Memory B cell (primary cell): ENCODE results near the gene TBC1D2B.
"Not testable (repeated sequence)": the region's sequence is repeated elsewhere in the genome, so short reads cannot be mapped to it uniquely, and the experiment has no call there.

Experiments used
- ATAC-seq: fragments of 150-1000 bp; cut with Tn5 transposase; 2 replicates; pipeline ENCODE4 v1.10.0; 2021; ENCODE audit warnings: low read depth, mild to moderate bottlenecking, moderate library complexity
- DNase-seq, 2 donors: peaks; one replicate each; pipeline ENCODE4 v3.0.0; 2022; ENCODE audit warnings: low spot score in 2 of 2
- H3K27ac Mint-ChIP-seq: one replicate; pipeline ENCODE4 v1.8.0; 2022; ENCODE audit warnings: mild to moderate bottlenecking, moderate library complexity, mixed read lengths
- H3K27me3 Mint-ChIP-seq: one replicate; pipeline ENCODE4 v1.8.0; 2022; ENCODE audit warnings: mixed read lengths
- H3K36me3 Mint-ChIP-seq: one replicate; pipeline ENCODE4 v1.8.0; 2022; ENCODE audit warnings: mild to moderate bottlenecking, mixed read lengths
- H3K4me1 Mint-ChIP-seq: one replicate; pipeline ENCODE4 v1.8.0; 2022; ENCODE audit warnings: mixed read lengths
- H3K4me3 Mint-ChIP-seq: one replicate; pipeline ENCODE4 v1.8.0; 2022; ENCODE audit warnings: mild to moderate bottlenecking, moderate library complexity, mixed read lengths
- H3K9me3 Mint-ChIP-seq: one replicate; pipeline ENCODE4 v1.8.0; 2022; ENCODE audit warnings: mixed read lengths

Gene TBC1D2B

DNA sequence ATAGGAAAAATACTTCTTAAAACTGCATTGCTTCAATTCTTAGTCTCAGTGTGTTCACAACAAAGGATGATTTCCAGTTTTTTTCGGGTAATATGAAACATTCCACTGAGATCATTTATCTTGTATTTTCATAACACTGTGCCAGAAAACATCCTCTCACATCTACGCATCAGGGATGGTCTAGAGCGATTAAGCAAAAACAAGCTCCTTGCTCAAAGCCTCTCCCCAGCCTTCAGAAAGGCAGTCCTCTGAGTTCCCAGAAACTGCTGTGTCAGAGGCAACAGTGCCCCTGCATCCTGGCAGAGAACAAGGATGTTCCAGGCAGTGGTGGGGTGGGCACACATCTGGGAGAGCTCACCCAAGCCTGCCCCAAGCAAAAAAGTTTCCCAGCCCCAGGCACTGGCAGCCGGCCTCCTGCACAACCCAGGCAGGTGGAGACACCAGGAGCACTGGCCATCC lies 80.8 kb downstream of the TBC1D2B start:
- Mint-ChIP-seq H3K36me3 (peaks cover 15% of the 10 kb centered on the region), H3K4me1 (peaks cover 14% of the 10 kb centered on the region)
- DNase-seq, H3K27ac Mint-ChIP-seq, H3K27me3 Mint-ChIP-seq, H3K9me3 Mint-ChIP-seq, H3K4me3 Mint-ChIP-seq, ATAC-seq: not testable (repeated sequence)

DNA sequence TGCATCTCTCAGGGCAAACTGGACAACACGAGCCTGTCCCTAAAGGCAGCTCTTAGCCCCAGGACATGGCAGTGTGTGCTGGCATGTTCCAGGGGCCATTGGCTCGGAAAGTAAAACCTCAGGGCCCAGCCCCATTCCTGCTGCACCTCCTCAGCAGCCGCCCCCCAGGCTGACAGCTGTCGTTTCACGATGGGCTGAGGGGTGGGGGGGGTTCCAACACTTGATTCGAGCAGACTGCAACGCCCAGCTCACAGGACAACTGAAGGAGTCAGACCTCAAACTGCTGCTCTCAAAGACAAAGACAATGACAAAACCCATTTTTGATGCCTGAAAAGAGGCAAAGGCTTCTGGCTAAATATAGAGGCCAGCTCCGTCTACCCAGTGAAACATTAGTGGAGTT lies 81.3 kb downstream of the TBC1D2B start:
- not testable (repeated sequence) for H3K9me3 Mint-ChIP-seq, ATAC-seq, H3K27me3 Mint-ChIP-seq, H3K4me3 Mint-ChIP-seq, H3K27ac Mint-ChIP-seq, DNase-seq
- Mint-ChIP-seq H3K4me1 (peaks cover 17% of the 10 kb centered on the region), H3K36me3 (peaks cover 12% of the 10 kb centered on the region)

DNA sequence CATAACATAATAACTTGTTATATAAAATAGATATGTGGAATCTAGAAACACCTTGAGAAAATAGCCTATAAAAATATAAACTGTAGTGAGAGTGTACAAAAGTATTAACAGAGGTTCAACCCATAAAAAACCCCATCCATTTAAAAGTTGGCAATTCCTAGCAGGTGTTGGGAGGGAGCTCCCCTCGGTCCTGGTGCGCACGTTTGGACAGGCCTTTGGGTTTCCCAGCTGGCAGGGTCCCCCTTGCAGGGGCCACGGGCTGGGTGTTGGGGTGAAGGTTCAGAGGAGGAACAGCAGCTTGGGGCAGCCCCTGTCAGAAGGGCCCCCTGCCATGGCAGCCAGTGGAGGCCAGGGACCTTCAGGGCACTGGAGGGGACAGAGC lies 82.0 kb downstream of the TBC1D2B start:
- not testable (repeated sequence) for H3K9me3 Mint-ChIP-seq, H3K4me3 Mint-ChIP-seq, H3K27ac Mint-ChIP-seq, DNase-seq, H3K36me3 Mint-ChIP-seq, ATAC-seq, H3K27me3 Mint-ChIP-seq
- peaks cover 24% of the 10 kb centered on the region for H3K4me1 Mint-ChIP-seq

- H3K9me3 Mint-ChIP-seq = not testable (repeated sequence)
Observed at GRCh38 chr15:77994893-77995536, 82.5 kb downstream of the TBC1D2B start.

DNA sequence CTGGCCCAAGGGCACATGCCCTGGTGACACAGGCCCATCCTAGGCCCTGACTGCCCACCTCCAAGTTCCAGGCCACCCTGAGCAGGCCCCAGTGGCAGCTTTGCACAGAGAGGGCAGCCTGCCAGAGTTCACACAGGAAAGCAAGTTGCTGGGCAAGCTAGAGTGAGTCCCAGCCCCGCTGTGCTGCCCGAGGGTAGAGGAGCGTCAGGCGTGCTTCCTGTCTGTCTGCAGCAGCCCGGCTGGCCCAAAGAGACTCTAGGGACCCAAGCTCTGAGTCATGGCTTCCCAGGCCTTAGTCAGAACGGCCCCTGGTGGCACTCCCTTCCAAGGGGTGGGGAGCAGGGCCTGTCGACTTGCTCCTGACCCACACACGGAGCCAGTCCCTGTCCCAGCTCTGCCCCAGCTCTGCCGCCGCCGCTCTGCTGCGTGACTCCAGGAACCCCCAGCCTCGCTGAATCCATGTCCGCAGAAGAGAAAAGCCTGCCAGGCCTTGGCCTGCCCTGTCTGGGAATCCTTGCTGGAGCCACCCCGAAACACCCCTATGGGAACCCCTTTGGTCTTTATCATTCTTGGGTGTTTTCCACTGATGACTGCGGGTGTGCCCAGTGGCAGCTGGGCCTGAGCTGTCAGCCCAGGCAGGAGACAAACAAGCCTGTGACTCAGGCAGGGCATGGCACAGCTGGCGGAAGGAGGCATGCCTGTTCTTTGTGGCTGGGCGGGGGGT lies 83.4 kb downstream of the TBC1D2B start:
- Mint-ChIP-seq H3K27ac (peak overlapping the region; percentile 60), H3K4me3 (peak overlapping the region; percentile 37), H3K4me1 (peaks cover 29% of the 10 kb centered on the region)
- H3K9me3 Mint-ChIP-seq, H3K36me3 Mint-ChIP-seq, H3K27me3 Mint-ChIP-seq: not testable (repeated sequence)
- peak; percentile 88 for ATAC-seq
- DNase-seq = peak; percentile 50 to 57

More at GRCh38 chr15:77994893-77995536, 82.5 kb downstream of the TBC1D2B start:
- H3K27ac Mint-ChIP-seq, ATAC-seq, H3K4me3 Mint-ChIP-seq, H3K27me3 Mint-ChIP-seq, DNase-seq, H3K36me3 Mint-ChIP-seq: not testable (repeated sequence)
- H3K4me1 Mint-ChIP-seq = peaks cover 29% of the 10 kb centered on the region

- Mint-ChIP-seq H3K9me3 (no peaks in the 10 kb centered on the region), H3K4me1 (peaks cover 29% of the 10 kb centered on the region), H3K36me3 (peaks cover 7% of the 10 kb centered on the region), H3K27ac (peak overlapping the region; percentile 60), H3K4me3 (peak overlapping the region; percentile 37), H3K27me3 (no peaks in the 10 kb centered on the region)
- peak; percentile 3 for ATAC-seq
- no peak for DNase-seq
Observed at GRCh38 chr15:77993374-77993911, 84.1 kb downstream of the TBC1D2B start.

- Mint-ChIP-seq H3K36me3 (peaks cover 2% of the 10 kb centered on the region), H3K9me3 (no peaks in the 10 kb centered on the region), H3K4me1 (peaks cover 29% of the 10 kb centered on the region), H3K4me3 (no peak overlapping the region), H3K27me3 (no peaks in the 10 kb centered on the region), H3K27ac (peak overlapping the region; percentile 60)
- no peak for ATAC-seq
- no peak for DNase-seq
Observed at GRCh38 chr15:77992356-77993222, 84.9 kb downstream of the TBC1D2B start.

- not testable (repeated sequence) for H3K36me3 Mint-ChIP-seq, H3K9me3 Mint-ChIP-seq, DNase-seq, ATAC-seq, H3K27me3 Mint-ChIP-seq, H3K4me3 Mint-ChIP-seq, H3K27ac Mint-ChIP-seq
- H3K4me1 Mint-ChIP-seq = peaks cover 29% of the 10 kb centered on the region
Observed at GRCh38 chr15:77991658-77992201, 85.8 kb downstream of the TBC1D2B start.

- no peaks in the 10 kb centered on the region for H3K36me3 Mint-ChIP-seq
- H3K4me3 Mint-ChIP-seq = peak overlapping the region; percentile 43
- DNase-seq (no peak), ATAC-seq (no peak)
- H3K27me3 Mint-ChIP-seq = no peaks in the 10 kb centered on the region
- H3K4me1 Mint-ChIP-seq = peaks cover 29% of the 10 kb centered on the region
- H3K27ac Mint-ChIP-seq = no peak overlapping the region
- no peaks in the 10 kb centered on the region for H3K9me3 Mint-ChIP-seq
Observed at GRCh38 chr15:77991029-77991406, 86.5 kb downstream of the TBC1D2B start.

DNA sequence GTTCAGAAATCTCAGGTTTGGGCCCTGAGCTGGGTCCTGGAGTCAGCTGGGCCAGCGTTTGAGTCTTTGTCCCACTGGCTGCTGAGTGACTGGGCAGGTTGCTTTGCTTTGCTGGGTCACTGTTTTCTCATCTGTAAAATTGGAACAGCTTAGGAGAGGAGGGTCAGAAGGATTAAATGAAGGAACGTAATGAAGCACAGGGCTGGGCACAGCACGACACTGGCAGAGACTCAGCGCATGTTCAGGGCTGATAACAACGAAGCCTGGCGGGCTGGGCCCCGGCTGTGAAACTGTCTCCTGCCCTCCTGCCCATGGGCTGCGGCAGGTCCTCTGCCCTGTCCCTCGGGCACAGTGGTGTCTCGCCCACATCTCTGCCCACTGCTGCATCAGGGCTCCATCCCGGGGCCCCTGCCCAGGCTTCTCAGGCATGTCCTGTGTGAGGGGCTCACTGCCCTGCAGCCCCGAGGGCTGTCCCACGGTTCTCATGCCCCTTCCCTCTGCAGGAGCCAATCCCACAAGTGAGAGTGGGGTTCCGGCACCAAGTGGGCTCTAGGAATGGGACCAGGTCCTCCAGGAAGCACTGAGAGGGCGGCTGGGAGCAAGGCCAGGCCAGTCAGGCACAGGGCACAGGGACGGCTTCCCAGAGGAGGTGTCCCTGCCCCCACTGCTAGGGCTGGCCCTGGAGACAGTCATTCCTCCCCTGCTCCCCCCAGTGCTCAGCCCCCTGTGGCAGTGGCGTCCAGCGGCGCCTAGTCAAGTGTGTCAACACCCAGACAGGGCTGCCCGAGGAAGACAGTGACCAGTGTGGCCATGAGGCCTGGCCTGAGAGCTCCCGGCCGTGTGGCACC lies 88.0 kb downstream of the TBC1D2B start:
- DNase-seq (no peak), ATAC-seq (no peak)
- peaks cover 3% of the 10 kb centered on the region for H3K27me3 Mint-ChIP-seq
- no peak overlapping the region for H3K27ac Mint-ChIP-seq
- no peaks in the 10 kb centered on the region for H3K9me3 Mint-ChIP-seq
- H3K4me3 Mint-ChIP-seq = no peak overlapping the region
- H3K36me3 Mint-ChIP-seq = no peaks in the 10 kb centered on the region
- H3K4me1 Mint-ChIP-seq = peaks cover 29% of the 10 kb centered on the region

GRCh38 chr15:77988347-77989295 lies 88.9 kb downstream of the TBC1D2B start:
- no peak overlapping the region for H3K4me3 Mint-ChIP-seq
- ATAC-seq = no peak
- H3K36me3 Mint-ChIP-seq = no peaks in the 10 kb centered on the region
- H3K9me3 Mint-ChIP-seq = no peaks in the 10 kb centered on the region
- H3K4me1 Mint-ChIP-seq = peaks cover 25% of the 10 kb centered on the region
- H3K27me3 Mint-ChIP-seq = peaks cover 8% of the 10 kb centered on the region
- no peak for DNase-seq
- no peak overlapping the region for H3K27ac Mint-ChIP-seq

GRCh38 chr15:77987765-77988136 lies 89.8 kb downstream of the TBC1D2B start:
- not testable (repeated sequence) for H3K36me3 Mint-ChIP-seq, ATAC-seq, H3K27ac Mint-ChIP-seq, H3K9me3 Mint-ChIP-seq, H3K4me3 Mint-ChIP-seq, DNase-seq
- H3K27me3 Mint-ChIP-seq = peaks cover 11% of the 10 kb centered on the region
- H3K4me1 Mint-ChIP-seq = peaks cover 19% of the 10 kb centered on the region
